T-helper 2 cell (primary cell): ENCODE data around the gene SOCS4.
"Not testable (repeated sequence)": the region's sequence is repeated elsewhere in the genome, so short reads cannot be mapped to it uniquely, and the experiment has no call there.

Experiments used
- DNase-seq, 5 experiments: peaks; one replicate each; pipeline versions ENCODE4 v3.0.0 to v3.0.0-alpha.2; 2012 to 2022

The SOCS4 gene

DNA sequence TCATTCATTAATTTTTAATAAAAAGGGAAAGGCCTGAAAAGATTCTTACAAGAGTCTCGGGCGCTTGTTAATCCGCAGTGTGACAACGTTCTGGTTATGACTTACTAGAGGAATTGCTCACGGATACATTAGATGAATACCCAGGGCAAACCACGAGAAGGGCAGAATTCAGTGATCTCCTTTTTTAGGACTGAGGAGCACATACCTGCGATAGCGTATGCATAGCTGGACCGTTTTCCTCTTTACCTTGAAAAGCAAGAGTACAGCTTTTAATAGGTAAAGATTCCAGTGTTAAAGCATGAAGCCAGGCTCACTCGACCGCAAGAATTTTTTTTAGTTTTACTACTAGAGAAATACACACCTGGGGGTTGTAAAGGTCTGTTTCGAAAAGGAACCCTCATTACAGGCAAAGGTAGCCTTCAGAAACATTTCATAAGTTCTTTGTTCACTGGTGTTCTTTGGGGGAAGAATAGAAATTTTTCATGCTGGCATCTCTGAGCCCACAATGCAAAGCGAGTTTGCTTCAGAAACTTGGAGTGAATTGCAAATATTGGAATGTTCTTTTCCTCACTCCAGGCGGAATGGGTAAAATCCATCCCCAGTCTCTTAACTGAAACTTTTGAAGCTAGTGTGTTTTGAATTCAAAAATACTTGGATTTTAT is 25.4 kb downstream of the SOCS4 start:
- no peak for DNase-seq

DNA sequence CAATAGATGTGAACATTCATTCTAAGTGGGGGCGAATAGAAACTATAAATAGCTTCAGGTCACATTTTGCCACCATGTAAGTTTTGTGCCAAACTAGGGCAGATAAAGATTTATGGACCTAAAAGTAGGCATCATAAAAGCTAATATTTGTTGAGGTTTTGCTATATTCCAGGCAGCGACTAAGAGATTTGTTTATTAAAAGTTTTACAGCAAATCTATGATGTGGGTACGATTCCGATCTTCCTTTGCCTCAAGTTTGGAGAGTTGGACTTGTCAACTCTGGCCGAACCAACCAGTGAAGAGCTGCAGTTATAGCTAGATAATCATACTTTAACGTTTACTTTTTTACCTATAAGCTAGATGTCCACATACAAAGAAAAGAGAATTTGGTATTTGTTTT is 26.0 kb downstream of the SOCS4 start:
- no peak for DNase-seq

DNA sequence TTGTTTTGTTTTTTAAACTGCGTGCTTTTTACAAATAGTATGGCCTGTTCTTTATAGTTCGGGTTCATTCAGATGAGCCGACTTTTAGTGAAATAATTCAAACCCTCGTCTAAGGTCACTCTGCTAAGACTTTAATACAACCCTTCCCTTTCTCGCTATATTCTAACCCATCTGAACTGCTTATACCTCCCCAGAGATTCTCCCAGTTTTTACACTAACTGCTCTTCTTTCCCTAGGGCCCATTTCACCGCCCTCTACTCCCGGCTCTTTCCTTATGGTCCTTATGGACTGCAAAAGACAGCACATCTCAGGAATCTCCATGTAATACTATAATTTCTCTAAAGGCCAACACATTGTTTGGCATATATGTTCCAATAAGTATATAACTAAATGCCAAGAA is 26.5 kb downstream of the SOCS4 start:
- DNase-seq, result no peak

DNA sequence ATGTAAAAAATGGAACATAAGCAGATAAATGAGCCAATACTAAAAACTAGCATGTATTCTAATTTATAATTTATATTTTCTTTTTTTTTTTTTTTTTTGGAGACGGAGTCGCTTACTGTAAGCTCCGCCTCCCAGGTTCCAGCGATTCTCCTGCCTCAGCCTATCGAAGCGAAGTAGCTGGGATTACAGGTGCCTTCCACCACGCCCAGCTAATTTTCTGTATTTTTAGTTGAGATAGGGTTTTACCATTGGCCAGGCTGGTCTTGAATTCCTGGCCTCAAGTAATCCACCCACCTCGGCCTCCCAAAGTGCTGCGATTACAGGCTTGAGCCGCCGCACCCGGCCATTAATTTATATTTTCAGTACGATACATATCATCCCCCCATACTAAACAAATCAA is 27.1 kb downstream of the SOCS4 start:
- DNase-seq, result no peak

DNA sequence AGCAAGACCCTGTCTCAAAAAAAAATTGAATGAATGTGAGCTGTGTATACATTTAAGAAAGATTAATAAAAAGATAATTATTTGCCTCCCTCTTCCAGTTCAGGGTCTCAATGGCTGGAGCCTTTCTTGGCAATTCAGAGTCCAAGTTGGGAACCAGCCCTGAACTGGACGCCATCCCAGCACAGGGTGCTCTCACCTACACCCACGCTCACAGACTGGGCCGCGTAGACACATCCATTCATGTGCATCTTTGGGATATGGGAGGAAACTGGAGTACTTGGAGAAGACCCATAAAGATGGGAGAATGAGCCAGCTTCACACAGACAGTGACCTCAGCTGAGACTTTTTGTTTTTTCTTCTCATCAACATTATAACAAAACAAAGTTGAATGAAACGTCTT is 30.9 kb downstream of the SOCS4 start:
- DNase-seq, result no peak

DNA sequence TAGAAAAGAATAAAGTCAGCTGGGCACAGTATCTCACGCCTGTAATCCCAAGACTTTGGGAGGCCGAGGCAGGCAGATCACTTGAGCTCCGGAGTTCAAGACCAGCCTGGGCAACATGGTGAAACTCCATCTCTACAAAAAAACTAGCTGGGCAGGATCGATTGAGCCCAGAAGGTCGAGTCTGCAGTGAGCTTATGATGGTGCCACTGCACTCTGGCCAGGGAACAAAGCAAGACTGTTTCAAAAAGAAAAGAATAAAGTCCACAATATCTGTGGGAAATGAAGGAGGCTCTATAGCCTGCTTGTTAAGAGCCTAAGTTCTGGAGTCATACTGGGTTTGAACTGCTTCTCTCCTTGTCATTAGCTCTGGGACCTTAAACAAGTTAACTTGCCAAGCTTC is 32.3 kb downstream of the SOCS4 start:
- DNase-seq, result no peak

DNA sequence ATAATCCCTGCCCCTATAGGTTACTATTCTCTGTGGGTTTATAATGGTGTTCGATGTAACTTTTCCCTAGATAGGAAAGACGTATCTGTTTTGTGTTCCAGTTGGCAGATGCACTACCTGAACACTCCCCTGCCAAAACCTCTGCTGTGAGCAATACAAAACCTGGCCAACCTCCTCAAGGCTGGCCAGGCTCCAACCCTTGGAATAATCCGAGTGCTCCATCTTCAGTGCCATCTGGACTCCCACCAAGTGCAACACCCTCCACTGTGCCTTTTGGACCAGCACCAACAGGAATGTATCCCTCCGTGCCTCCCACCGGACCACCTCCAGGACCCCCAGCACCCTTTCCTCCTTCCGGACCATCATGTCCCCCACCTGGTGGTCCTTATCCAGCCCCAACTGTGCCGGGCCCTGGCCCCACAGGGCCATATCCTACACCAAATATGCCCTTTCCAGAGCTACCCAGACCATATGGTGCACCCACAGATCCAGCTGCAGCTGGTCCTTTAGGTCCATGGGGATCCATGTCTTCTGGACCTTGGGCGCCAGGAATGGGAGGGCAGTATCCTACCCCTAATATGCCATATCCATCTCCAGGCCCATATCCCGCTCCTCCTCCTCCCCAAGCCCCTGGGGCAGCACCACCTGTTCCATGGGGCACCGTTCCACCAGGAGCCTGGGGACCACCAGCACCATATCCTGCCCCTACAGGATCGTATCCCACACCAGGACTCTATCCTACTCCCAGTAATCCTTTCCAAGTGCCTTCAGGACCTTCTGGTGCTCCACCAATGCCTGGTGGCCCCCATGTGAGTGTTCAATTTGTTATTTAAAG is 35.7 kb downstream of the SOCS4 start:
- no peak for DNase-seq

DNA sequence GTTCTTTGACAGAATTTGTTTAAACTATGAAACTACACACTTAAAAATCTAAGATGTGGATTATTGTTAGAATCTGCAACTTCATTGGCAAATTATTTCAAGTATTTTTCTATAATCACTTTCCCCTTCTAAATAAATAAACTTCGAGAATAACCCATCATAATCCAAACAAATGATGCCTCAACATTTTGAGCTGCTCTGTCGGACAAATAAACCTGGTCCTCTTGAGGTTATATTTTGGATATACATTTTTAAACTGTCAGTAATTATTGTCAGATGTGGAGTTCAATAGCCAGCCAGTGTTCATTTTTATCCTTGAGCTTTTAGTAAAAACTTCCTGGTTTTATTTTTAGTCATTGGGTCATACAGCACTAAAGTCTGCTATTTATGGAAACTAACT is 37.9 kb downstream of the SOCS4 start:
- DNase-seq, result not testable (repeated sequence)

DNA sequence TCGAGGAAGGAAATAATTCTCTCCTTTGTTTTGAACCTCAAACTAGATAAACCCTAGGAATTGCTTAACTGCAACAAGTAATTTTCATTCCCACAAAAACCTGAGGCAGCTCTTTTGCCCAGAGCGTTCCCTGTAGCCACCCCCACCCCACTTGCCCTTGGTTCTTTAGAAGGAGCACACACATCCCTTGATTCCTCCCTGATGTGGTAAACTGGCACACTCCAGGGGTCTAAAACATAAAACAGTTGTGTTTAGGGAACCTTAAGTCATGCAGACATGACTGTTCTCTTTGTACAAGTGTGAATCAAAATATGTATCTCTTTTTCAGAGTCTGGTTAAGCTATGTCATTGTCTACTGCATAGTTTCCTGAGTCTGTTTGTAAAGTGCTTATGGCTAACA is 38.4 kb downstream of the SOCS4 start:
- no peak for DNase-seq

DNA sequence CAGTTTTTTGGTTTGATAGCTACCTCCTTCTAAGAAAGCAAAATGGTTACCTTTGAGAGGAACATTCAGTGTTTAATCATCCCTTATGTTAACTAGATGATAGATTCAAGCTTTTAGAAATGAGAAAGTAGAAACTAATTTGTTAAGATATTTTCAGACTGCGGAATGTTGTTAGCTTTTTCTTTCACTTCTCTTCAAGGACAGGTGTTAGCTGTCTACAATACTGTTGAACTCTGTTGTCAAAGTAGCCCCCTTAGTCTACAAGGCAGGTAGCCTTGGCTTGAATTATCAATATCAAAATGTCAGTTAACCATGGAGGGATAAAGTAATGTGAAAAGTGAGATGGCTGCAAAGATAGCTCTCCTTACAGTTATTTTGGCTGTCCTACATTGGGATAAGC is 39.2 kb downstream of the SOCS4 start:
- no peak for DNase-seq

DNA sequence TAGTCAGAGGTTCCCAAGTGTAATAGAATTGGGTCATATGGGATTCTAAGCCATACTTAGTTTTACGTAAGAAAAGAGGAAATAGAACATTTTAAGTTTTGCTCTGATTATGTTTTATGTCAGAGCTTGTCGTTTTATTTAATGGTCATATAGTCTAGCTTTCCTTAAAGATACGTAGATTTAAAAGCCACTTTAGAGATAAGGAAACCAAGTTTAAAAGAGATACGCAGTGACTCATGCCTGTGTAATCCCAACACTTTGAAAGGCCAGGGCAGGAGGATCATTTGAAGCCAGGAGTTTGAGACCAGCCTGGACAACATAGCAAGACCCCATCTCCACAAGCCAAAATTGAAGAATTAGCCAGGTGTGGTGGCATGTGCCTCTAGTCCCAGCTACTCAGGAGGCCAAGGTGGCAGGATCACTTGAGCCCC is 44.0 kb downstream of the SOCS4 start:
- no peak for DNase-seq

DNA sequence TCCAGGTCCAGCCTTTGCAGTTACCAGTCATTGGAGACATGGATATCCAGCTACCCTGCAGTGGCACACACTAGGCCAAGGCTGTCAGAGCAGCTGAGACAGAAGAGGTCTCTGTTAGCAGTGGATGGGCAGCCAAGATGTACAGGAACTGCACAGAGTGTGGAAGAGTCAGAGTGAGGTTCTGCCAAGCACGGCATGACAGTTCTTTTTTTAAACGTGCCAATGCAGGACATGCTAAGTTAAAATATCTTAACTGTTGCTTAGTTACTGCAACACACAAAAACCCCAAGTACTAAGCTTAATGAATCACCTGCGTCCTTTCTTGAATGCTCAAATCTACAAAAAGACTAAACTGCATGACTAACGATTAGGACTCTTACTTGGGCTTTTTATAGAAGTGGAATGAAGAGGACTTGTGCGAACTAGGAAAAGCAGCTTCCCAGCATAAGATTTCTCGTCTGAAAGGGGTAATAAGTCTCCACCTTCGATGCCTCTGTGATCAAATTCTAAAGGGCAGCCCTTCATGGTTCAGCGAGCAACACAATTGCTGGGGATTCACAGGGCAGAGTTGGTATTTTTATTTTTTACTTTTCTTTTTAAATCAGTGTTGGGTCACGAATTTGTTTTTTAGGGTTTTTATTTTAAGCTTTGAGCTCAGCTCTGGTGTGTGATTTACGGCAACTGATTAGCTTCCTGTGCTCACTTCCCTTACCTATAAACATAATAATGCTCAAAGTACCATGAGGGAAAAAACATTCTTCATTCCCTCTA is 45.0 kb downstream of the SOCS4 start:
- DNase-seq, result peak in 1 of 5 experiments; percentile 65

DNA sequence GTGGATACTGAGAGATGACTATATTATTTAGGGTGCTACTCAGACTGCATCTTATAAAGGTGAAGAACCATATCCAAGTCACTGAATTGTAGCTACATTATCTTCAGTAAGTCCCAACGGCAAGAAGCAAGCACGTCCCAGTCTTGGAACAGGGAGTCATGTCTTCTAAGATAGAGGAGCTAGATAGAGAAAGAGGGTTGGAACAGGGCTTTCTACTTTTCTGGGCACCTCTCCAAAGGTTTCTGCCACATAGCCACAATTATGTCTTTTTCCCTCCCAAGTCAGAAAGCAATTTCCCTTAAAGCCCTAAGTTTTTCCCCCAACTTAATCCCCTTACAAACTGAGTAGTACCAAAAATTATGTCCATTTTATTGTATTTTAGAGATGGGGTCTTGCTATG is 46.8 kb downstream of the SOCS4 start:
- DNase-seq, result no peak

DNA sequence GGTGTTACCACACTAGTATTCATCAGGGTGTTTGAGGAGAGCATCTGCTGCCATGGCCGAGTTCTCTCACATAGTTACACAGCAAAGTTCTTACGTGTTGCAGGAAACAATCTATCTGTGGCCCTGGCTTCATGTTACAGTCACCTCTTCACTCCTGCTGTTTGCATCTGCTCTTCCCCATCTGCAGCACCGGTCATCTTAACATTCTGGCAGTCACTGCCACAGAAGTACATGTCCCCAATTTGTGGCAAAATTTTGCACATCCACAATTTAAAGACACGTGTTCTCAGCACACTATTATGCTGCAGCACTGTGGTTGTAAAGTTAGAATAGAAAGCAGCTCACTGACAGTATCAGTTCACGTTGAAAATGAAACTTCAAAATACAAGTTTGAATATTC is 47.6 kb downstream of the SOCS4 start:
- peak in 1 of 5 experiments; percentile 70 for DNase-seq

DNA sequence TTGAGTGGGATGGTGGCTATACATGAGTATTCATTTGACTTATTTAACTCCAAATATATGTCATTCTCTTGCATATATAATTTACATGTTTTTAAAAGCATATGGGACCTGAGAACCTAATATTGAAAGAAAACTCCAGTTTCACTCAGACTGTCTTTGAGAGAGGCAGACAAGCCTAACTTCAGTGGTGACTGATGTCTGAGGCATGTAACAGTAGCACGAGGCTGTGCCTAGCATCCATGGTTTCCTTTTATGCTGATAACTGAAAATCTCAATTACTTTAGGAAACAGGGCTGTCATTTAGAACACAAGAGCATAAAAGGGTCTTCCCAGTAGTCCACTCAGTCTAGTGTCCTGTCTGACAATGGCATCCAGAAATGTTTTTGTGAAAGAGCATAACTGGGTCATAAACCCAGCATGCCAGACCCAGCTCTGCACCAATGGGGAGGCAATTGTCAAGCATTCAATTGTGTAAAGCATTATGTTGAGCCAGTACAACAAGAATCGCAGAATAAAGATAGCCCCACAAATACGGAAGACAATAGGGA is 48.7 kb downstream of the SOCS4 start:
- peak in 1 of 5 experiments; percentile 16 for DNase-seq

DNA sequence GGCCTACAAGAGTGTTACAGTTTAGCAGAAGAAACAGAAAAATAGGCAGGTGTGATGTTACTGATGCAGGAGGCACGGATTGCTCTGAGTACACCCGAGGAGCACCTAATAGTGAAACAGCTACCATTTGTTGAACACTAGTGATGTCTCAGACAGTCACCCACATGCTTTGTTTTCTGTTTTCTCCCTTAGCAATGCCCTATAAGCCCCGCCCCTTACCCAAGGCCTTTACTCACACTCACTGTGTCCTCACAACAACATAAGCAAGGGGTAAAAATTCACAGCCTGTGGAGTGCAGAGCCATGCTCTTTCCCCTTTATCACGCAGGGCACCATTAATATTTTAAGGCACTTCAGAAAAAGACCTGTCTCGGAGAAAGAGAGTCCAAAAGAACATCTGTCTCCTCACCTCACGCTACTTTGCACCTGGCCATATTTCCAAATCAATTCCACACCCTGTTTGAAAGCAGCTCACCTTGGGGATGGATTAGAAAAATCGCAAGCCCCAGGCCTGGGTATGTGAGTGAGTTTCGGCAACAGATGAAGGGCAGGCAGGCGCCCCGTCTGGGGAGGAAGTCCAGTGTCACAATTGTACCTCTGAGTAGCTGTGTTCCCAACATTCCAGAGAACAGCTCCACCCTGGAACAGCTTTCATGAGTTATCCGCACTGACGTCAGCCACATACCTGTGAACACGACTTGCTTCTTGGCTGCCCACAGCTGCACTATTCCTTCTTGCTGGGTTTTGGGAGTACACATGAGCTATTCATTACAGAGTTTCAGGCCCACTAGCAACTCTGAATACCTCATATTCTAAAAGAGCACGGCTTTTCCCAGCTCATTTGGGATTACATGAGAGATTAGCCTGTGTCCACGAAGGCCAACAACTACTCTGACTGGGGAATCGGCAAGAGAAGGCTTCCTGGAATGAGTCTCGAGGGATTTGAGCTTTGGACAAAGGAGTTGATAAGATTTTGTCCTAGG is 50.4 kb downstream of the SOCS4 start:
- peak in 1 of 5 experiments; percentile 74 for DNase-seq

DNA sequence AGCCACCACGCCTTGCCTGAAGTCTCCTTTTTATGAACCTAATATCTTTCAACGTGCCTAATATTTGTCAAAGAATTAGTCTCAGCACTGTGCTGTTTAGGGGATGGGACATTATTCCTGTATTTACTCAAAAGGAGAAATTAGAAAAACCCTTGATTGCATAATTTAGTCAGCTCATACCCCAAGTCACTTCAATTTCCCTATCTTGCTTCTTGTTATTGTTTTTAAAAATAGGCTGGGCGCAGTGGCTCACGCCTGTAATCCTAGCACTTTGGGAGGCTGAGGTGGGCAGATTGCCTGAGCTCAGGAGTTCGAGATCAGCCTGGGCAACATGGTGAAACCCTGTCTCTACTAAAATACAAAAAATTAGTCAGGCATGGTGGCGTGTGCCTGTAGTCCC is 52.9 kb downstream of the SOCS4 start:
- not testable (repeated sequence) for DNase-seq

DNA sequence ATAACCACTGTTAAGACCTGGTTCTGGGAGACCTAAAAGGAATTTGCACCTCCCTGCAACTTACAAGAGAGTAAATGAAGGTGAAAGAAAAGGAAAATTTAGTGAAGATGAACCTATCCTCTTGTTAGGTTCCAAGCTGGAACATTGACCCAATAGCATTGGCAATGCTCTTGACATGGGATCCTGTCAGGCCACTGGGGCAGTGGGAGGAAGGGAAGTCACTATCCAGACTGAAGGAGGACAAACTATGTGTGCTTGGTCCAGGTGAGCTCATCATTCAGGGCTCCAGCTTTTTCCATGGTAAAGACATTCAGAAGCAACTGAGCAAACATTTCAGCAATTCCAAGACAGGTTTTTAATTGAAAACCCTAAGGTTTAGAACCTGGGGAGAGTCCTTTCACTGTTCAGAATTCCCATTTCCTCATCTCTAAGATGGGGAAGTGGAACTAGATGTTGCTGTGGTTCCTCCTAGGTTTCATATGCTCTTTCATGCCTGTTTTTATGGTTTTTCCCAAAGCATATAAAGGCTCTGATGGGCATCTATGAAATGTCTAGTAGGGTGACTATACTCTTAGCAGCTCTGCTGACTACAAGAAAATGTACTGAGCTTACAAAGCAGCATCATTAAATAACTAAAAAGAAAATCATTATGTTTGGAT is 57.5 kb downstream of the SOCS4 start:
- DNase-seq, result no peak

DNA sequence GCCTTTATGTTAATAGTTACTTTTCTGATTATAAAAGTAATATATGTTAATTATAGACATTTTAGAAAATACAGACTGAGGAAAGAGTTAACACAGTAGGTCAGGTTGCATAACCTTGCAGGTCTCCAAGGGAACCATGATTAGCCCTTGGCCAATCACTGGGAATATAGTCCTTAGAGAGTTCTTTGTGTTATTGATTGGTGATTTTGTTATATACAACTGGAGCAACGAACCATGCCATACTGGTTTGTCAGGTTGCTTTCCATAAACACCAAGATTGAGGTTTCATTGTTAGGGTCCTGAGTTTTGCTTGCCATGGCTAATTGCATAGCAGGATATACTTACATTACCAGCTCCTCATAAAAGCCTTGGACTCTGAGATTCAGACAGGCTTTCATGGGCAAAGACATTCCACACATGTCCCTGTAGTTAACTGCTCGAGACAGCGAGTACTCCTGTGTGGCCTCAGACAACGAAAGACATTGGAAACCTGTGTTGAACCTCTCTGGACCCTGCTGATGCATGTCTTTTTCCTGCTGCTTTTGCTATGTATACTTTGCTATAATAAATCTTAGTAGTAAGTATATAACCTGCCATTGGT is 58.1 kb downstream of the SOCS4 start:
- DNase-seq, result no peak

DNA sequence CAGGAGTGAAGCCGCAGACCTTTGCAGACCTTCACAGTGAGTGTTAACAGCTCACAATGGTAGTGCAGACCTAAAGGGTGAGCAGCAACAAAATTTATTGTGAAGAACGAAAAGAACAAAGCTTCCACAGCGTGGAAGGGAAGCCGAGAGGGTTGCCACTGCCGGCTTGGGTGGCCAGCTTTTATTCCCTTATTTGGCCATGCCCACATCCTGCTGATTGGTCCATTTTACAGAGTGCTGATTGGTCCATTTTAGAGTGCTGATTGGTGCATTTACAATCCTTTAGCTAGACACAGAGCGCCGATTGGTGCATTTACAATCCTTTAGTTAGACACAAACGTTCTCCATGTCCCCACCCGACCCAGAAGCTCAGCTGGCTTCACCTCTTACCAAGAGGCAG is 59.9 kb downstream of the SOCS4 start:
- DNase-seq, result no peak

DNA sequence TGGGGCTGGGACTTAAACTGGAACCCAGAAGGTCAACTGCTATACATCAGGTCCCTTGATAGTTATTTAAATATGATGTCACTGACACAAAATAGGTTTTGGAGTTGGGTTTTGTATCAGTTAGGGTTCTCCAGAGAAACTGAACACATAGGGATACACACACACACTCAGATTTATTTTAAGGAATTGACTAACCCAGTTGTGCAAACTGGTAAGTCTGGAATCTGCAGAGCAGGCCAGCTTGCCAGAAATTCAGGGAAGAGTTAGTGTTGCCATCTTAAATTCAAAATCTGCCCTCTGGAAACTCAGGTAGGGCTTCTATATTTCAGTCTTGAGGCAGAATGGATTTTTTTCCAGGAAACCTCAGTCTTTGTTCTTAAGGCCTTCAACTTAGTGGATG is 61.3 kb downstream of the SOCS4 start:
- no peak for DNase-seq
